ENCODE data around the gene VPS50.

The VPS50 gene

DNA sequence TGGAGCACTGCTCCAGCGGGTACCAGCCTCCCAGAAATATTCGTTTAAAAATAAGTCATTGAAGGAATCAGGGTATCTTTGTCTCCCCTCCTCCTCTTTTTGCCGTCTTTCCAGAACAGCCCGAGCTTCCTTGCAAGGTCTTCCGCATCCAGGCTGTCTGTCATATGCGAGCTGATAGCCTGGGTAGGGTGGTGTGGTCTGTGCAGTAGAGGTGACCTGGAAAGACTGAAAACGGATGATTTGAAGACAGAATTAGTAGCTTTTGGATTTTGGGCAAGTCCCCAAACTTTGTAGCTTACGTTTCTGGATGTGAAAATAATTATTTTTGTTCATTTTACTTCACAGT is 480 bp downstream of the VPS50 start:
- Mint-ChIP-seq H3K4me3 (peak overlapping the region; percentile 92 to 93 (median 92)), H3K4me1 (peaks cover 7% of the 10 kb centered on the region), H3K27ac (peak overlapping the region; percentile 55 to 92 (median 84)), H3K27me3 (ENCODE audit: low read depth) (peaks cover 14% of the 10 kb centered on the region), H3K9me3 (no peaks in the 10 kb centered on the region), H3K36me3 (ENCODE audit: low read depth) (no peaks in the 10 kb centered on the region)
- TF ChIP-seq, protein P1, sequence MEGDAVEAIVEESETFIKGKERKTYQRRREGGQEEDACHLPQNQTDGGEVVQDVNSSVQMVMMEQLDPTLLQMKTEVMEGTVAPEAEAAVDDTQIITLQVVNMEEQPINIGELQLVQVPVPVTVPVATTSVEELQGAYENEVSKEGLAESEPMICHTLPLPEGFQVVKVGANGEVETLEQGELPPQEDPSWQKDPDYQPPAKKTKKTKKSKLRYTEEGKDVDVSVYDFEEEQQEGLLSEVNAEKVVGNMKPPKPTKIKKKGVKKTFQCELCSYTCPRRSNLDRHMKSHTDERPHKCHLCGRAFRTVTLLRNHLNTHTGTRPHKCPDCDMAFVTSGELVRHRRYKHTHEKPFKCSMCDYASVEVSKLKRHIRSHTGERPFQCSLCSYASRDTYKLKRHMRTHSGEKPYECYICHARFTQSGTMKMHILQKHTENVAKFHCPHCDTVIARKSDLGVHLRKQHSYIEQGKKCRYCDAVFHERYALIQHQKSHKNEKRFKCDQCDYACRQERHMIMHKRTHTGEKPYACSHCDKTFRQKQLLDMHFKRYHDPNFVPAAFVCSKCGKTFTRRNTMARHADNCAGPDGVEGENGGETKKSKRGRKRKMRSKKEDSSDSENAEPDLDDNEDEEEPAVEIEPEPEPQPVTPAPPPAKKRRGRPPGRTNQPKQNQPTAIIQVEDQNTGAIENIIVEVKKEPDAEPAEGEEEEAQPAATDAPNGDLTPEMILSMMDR (IDR thresholded peaks at IDR 0.05; ENCODE audit: unreplicated experiment in 3 of 3) = no peak

DNA sequence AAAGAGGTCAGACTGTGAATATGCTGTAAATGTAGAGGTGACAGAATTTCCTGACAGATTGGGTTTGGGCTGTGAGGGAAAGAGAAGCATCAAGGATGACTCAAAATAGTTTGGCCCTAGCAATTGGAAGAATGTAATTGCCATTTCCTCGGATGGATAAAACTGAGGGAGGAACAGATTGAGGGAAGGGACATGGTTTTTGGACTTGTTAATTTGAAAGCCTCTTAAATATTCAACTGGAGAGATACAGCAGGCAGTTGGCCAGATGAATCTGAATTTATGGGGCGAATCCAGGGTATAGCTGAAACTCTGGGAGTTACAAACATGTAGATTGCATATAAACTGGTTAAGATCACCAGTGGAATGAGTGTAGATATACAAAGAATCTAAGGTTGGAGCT is 3.4 kb downstream of the VPS50 start:
- Mint-ChIP-seq H3K4me3 (no peak overlapping the region), H3K4me1 (peaks cover 7% of the 10 kb centered on the region), H3K27ac (no peak overlapping the region), H3K9me3 (no peaks in the 10 kb centered on the region), H3K36me3 (ENCODE audit: low read depth) (no peaks in the 10 kb centered on the region), H3K27me3 (ENCODE audit: low read depth) (peaks cover 1% of the 10 kb centered on the region)
- TF ChIP-seq, protein P1 (IDR thresholded peaks at IDR 0.05; ENCODE audit: unreplicated experiment in 3 of 3) = no peak

DNA sequence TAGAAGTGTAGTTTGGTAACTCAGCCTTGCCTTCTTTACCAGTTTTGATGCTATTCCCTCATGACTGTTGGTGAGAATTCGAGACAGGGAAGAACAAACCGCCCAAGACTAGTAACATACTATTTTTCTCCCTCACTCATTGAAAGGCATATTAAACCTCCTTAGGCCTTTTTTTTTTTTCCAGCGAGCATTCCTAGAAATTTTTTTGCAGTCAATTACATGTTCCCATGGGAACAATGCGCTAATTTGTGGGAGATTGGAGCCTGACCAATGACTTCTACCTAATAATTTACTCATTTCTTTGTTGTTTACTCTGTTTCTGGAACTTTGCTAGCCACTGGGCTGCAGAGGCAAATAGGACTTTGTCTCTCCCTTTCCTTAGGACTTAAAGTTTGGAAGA is 6.0 kb downstream of the VPS50 start:
- H3K36me3 Mint-ChIP-seq (ENCODE audit: low read depth) = no peaks in the 10 kb centered on the region
- no peak overlapping the region for H3K4me3 Mint-ChIP-seq
- no peaks in the 10 kb centered on the region for H3K4me1 Mint-ChIP-seq
- H3K9me3 Mint-ChIP-seq = no peaks in the 10 kb centered on the region
- H3K27me3 Mint-ChIP-seq (ENCODE audit: low read depth) = no peaks in the 10 kb centered on the region
- H3K27ac Mint-ChIP-seq = no peak overlapping the region
- TF ChIP-seq, protein P1 (IDR thresholded peaks at IDR 0.05; ENCODE audit: unreplicated experiment in 3 of 3) = no peak

DNA sequence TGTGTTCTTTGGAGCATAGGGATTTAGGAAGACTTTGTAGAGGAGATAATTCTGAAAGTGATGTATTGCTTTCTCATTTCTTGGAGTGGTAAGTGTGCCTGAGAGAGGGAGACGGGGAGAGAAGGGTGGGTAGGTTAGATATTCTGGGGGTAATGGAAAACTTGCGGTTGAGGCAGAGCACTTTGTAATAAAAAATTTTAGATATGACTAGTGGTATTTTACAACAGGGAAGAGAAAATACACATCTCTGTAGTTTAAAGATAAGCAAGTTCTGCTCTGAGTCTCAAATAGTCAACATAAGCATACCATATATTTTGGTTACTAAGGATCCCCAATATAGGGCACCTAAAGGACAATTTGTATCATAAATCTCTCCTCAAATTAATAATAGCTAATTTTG is 6.6 kb downstream of the VPS50 start:
- no peaks in the 10 kb centered on the region for H3K36me3 Mint-ChIP-seq (ENCODE audit: low read depth)

DNA sequence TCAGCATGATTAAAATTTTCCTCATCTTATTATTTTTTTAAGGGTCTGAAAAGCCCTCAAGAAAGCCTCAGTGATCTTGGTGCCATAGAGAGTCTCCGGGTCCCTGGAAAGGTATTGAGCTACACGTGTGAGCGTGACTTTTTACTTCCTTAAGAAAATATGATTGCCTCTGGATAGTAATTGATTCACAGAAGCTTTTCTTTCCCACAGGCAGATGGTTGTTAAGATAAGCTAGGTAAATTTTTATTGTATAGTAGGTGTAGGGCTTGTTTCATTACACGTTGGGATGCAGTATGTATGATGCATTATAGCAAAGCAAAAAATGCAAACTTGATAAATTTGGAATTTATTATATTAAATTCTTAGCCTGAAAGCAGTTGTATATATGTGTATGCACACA is 7.7 kb downstream of the VPS50 start:
- Mint-ChIP-seq H3K27ac (no peak overlapping the region), H3K4me3 (no peak overlapping the region), H3K36me3 (ENCODE audit: low read depth) (no peaks in the 10 kb centered on the region), H3K4me1 (no peaks in the 10 kb centered on the region), H3K9me3 (no peaks in the 10 kb centered on the region), H3K27me3 (ENCODE audit: low read depth) (no peaks in the 10 kb centered on the region)
- TF ChIP-seq, protein P1 (IDR thresholded peaks at IDR 0.05; ENCODE audit: unreplicated experiment in 3 of 3) = no peak

More for the DNA sequence above, 6.6 kb downstream of the VPS50 start:
- TF ChIP-seq, protein P1 (IDR thresholded peaks at IDR 0.05; ENCODE audit: unreplicated experiment in 3 of 3) = no peak
- H3K4me3 Mint-ChIP-seq = no peak overlapping the region
- no peaks in the 10 kb centered on the region for H3K9me3 Mint-ChIP-seq
- H3K27ac Mint-ChIP-seq = no peak overlapping the region
- no peaks in the 10 kb centered on the region for H3K27me3 Mint-ChIP-seq (ENCODE audit: low read depth)
- H3K4me1 Mint-ChIP-seq = no peaks in the 10 kb centered on the region

DNA sequence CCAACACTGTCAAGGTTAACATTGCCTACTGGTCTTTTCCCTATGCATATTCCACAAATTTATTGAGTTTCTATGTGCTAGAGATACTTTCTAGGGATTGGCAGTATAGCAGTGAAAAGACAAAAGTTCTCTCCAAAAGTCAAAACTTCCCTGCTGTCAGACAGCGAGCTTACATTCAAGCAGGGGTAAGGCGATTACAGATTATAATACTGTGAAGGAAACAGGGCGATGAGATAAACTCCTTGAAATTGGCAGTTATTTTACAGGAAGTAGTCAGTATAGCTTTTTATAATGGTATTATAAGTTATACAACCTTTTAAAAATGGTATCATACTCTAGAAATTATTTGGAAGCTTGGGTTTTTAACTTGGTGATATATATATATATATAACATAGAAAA is 9.9 kb downstream of the VPS50 start:
- no peak overlapping the region for H3K27ac Mint-ChIP-seq
- no peaks in the 10 kb centered on the region for H3K27me3 Mint-ChIP-seq (ENCODE audit: low read depth)
- H3K4me1 Mint-ChIP-seq = no peaks in the 10 kb centered on the region
- no peaks in the 10 kb centered on the region for H3K36me3 Mint-ChIP-seq (ENCODE audit: low read depth)
- H3K4me3 Mint-ChIP-seq = no peak overlapping the region
- no peaks in the 10 kb centered on the region for H3K9me3 Mint-ChIP-seq
- TF ChIP-seq, protein P1 (IDR thresholded peaks at IDR 0.05; ENCODE audit: unreplicated experiment in 3 of 3) = no peak

All from nephron (organoid).